ENCODE data around the gene C4BPA.

C4BPA gene

GRCh38 chr1:207063014-207063413, 41.0 kb upstream of the C4BPA start:
- TF ChIP-seq TEAD4 (IDR thresholded peaks at IDR 0.05) (no peak), RAD21 (IDR thresholded peaks at IDR 0.05; ENCODE audit: low read depth) (no peak), CREB1 (IDR thresholded peaks at IDR 0.05; ENCODE audit: low read depth) (no peak), EP300 (IDR thresholded peaks at IDR 0.05; ENCODE audit: borderline replicate concordance) (no peak), CEBPB (IDR thresholded peaks at IDR 0.05) (no peak)
- TF ChIP-seq, protein P1, sequence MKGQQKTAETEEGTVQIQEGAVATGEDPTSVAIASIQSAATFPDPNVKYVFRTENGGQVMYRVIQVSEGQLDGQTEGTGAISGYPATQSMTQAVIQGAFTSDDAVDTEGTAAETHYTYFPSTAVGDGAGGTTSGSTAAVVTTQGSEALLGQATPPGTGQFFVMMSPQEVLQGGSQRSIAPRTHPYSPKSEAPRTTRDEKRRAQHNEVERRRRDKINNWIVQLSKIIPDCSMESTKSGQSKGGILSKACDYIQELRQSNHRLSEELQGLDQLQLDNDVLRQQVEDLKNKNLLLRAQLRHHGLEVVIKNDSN (IDR thresholded peaks at IDR 0.05): no peak

DNA sequence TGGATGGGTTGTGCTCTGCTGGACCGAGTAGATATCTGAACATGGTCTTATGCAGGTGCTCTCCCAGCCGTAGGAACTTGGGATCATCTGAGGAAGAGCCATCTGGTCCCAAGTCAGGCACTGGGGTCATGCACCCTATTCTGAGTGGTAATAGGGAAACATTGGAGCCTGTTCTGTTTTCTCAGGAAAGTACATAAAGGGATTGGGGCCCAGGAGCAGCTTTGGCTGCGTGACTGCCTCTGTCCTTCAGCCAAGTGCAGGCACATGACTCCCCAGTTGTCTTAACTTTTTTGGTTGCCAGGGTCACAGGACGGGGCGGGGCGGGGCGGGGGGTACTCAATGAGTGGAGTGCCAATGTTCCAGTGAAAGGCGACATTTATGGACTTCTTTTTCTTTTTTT, 39.5 kb upstream of the C4BPA start:
- TF ChIP-seq CREB1 (IDR thresholded peaks at IDR 0.05; ENCODE audit: low read depth): no peak
- TF ChIP-seq, protein P2, sequence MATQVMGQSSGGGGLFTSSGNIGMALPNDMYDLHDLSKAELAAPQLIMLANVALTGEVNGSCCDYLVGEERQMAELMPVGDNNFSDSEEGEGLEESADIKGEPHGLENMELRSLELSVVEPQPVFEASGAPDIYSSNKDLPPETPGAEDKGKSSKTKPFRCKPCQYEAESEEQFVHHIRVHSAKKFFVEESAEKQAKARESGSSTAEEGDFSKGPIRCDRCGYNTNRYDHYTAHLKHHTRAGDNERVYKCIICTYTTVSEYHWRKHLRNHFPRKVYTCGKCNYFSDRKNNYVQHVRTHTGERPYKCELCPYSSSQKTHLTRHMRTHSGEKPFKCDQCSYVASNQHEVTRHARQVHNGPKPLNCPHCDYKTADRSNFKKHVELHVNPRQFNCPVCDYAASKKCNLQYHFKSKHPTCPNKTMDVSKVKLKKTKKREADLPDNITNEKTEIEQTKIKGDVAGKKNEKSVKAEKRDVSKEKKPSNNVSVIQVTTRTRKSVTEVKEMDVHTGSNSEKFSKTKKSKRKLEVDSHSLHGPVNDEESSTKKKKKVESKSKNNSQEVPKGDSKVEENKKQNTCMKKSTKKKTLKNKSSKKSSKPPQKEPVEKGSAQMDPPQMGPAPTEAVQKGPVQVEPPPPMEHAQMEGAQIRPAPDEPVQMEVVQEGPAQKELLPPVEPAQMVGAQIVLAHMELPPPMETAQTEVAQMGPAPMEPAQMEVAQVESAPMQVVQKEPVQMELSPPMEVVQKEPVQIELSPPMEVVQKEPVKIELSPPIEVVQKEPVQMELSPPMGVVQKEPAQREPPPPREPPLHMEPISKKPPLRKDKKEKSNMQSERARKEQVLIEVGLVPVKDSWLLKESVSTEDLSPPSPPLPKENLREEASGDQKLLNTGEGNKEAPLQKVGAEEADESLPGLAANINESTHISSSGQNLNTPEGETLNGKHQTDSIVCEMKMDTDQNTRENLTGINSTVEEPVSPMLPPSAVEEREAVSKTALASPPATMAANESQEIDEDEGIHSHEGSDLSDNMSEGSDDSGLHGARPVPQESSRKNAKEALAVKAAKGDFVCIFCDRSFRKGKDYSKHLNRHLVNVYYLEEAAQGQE (IDR thresholded peaks at IDR 0.05; ENCODE audit: low read depth): no peak
- no peak for TF ChIP-seq TCF12 (IDR thresholded peaks at IDR 0.05; ENCODE audit: low read depth)
- no peak for TF ChIP-seq TEAD4 (IDR thresholded peaks at IDR 0.05)
- TF ChIP-seq NFIC (IDR thresholded peaks at IDR 0.05): no peak
- TF ChIP-seq, protein P1 (IDR thresholded peaks at IDR 0.05): no peak
- no peak for TF ChIP-seq TAF1 (IDR thresholded peaks at IDR 0.05; ENCODE audit: low read depth)
- TF ChIP-seq EP300 (IDR thresholded peaks at IDR 0.05; ENCODE audit: borderline replicate concordance): no peak
- TF ChIP-seq ZBTB7A (IDR thresholded peaks at IDR 0.05; ENCODE audit: low read depth): no peak
- TF ChIP-seq RAD21 (IDR thresholded peaks at IDR 0.05; ENCODE audit: low read depth): no peak
- TF ChIP-seq, protein P3, sequence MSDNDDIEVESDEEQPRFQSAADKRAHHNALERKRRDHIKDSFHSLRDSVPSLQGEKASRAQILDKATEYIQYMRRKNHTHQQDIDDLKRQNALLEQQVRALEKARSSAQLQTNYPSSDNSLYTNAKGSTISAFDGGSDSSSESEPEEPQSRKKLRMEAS (IDR thresholded peaks at IDR 0.05): no peak
- TF ChIP-seq FOXM1 (IDR thresholded peaks at IDR 0.05; ENCODE audit: borderline replicate concordance, low read depth): no peak

- TF ChIP-seq RAD21 (IDR thresholded peaks at IDR 0.05; ENCODE audit: low read depth) (no peak), CREB1 (IDR thresholded peaks at IDR 0.05; ENCODE audit: low read depth) (no peak), YY1 (IDR thresholded peaks at IDR 0.05; ENCODE audit: low read depth) (no peak), NFIC (IDR thresholded peaks at IDR 0.05) (no peak), ZBTB7A (IDR thresholded peaks at IDR 0.05; ENCODE audit: low read depth) (no peak), TAF1 (IDR thresholded peaks at IDR 0.05; ENCODE audit: low read depth) (no peak), TEAD4 (IDR thresholded peaks at IDR 0.05) (no peak)
- TF ChIP-seq, protein P1 (IDR thresholded peaks at IDR 0.05): no peak
- TF ChIP-seq, protein P3 (IDR thresholded peaks at IDR 0.05): no peak
Observed at GRCh38 chr1:207067185-207067584, 36.8 kb upstream of the C4BPA start.

DNA sequence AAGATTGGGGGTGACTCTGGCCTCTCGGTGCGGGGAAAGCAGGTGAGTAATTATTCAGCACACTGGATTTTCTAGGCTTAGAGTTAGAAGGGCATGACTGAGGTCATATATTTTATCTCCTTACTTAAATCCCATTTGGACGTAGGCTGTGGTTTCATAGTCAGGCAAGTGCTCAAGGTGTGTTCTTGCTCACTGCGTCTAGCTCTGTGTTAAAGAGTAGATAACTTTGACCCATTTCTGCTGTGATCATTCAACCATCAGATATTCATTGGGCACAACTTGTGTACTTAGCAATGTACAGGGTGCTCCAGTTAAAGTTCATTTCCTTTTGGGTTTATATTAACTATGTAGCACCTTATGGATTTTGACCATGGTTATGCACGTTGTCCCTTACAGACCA, 36.4 kb upstream of the C4BPA start:
- no peak for TF ChIP-seq EGR1 (IDR thresholded peaks at IDR 0.05)
- no peak for TF ChIP-seq FOXM1 (IDR thresholded peaks at IDR 0.05; ENCODE audit: borderline replicate concordance, low read depth)
- TF ChIP-seq CREB1 (IDR thresholded peaks at IDR 0.05; ENCODE audit: low read depth): no peak
- no peak for TF ChIP-seq RAD21 (IDR thresholded peaks at IDR 0.05; ENCODE audit: low read depth)
- TF ChIP-seq, protein P2 (IDR thresholded peaks at IDR 0.05; ENCODE audit: low read depth): no peak
- TF ChIP-seq, protein P3 (IDR thresholded peaks at IDR 0.05): no peak
- no peak for TF ChIP-seq YY1 (IDR thresholded peaks at IDR 0.05; ENCODE audit: low read depth)
- TF ChIP-seq EP300 (IDR thresholded peaks at IDR 0.05; ENCODE audit: borderline replicate concordance): no peak
- TF ChIP-seq, protein P1 (IDR thresholded peaks at IDR 0.05): no peak
- no peak for TF ChIP-seq NFIC (IDR thresholded peaks at IDR 0.05)

- TF ChIP-seq EP300 (IDR thresholded peaks at IDR 0.05; ENCODE audit: borderline replicate concordance) (no peak), FOXM1 (IDR thresholded peaks at IDR 0.05; ENCODE audit: borderline replicate concordance, low read depth) (no peak), TAF1 (IDR thresholded peaks at IDR 0.05; ENCODE audit: low read depth) (no peak), TEAD4 (IDR thresholded peaks at IDR 0.05) (no peak), ZBTB7A (IDR thresholded peaks at IDR 0.05; ENCODE audit: low read depth) (no peak), NFIC (IDR thresholded peaks at IDR 0.05) (no peak), CEBPB (IDR thresholded peaks at IDR 0.05) (no peak), RAD21 (IDR thresholded peaks at IDR 0.05; ENCODE audit: low read depth) (no peak), YY1 (IDR thresholded peaks at IDR 0.05; ENCODE audit: low read depth) (no peak), CREB1 (IDR thresholded peaks at IDR 0.05; ENCODE audit: low read depth) (no peak), TCF12 (IDR thresholded peaks at IDR 0.05; ENCODE audit: low read depth) (no peak), EGR1 (IDR thresholded peaks at IDR 0.05) (no peak)
- TF ChIP-seq, protein P3 (IDR thresholded peaks at IDR 0.05): no peak
- TF ChIP-seq, protein P1 (IDR thresholded peaks at IDR 0.05): no peak
- TF ChIP-seq, protein P2 (IDR thresholded peaks at IDR 0.05; ENCODE audit: low read depth): no peak
Observed at GRCh38 chr1:207069061-207069460, 35.0 kb upstream of the C4BPA start.

Measured in Ishikawa (cell line).